Activated naive CD4-positive, alpha-beta T cell treated with Interleukin-2 at 50 U/mL for 16 hours (primary cell): ENCODE data around the gene WDFY1.

Experiments used
- DNase-seq: peaks from one replicate; pipeline ENCODE4 v3.0.0-alpha.2; 2020

Gene WDFY1

DNA sequence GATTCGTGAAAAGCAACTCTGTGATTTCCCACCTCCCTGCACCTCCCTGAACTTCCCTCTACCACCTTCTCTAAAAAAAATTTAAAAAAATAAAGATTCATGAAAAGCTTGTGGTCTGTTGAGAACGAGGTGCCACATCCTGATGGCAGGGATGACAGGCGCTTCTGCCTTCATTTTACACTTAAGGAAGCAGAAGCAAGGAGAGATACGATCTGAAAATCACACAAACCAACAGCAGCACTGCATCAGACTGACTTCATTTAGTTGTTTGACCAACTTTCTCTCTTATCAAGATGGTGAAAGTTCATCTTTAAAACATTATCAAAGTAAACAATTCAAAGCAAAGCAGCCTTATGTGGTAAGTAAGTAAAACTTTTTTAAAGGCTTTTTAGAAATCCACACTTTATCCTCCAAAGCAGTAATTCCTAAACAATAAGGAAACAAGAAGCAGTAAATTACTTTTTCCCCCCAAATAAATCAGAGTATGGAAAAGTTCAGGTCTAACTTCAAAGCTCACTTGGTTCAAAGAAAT, 15.5 kb downstream of the WDFY1 start:
- no peak for DNase-seq

- DNase-seq: no peak
Measured at GRCh38 chr2:223928113-223929006, 16.8 kb downstream of the WDFY1 start.

DNA sequence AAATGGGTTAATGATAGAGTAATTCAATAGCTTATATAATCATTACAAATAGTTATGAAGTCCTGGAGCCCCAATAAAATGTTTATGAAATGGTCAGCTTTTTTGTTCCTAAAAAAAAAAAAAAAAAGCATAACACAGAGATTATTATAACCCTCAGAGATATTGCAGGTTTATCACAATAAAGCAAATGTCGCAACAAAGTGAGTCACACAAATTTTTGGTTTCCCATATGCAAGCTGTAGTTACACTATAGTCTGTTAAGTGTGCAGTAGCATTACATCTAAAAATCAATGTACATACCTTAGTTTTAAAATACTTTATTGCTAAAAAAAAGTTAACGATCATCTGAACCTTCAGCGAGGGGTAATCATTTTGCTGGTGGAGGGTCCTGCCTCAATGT, 20.0 kb downstream of the WDFY1 start:
- DNase-seq: no peak

DNA sequence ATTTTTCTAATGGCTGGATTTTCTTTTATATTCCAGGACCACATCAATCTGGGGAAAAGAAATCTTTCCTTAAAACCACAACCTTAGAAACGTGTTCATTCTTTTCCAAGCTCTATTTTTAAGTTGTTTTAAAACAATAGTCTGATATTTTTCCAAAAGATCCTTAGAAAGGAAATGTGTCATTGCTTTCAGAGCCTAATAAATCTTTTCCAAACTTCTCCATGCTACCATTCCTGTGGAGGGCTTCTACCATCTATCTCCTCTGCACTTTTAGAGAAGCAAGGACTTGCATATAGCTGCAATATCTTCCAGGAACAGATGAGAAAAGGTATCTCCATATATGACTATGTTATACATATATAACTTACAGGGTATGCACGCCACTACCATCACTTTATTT, 21.2 kb downstream of the WDFY1 start:
- DNase-seq: no peak

GRCh38 chr2:223922308-223922707, 22.8 kb downstream of the WDFY1 start:
- no peak for DNase-seq

DNA sequence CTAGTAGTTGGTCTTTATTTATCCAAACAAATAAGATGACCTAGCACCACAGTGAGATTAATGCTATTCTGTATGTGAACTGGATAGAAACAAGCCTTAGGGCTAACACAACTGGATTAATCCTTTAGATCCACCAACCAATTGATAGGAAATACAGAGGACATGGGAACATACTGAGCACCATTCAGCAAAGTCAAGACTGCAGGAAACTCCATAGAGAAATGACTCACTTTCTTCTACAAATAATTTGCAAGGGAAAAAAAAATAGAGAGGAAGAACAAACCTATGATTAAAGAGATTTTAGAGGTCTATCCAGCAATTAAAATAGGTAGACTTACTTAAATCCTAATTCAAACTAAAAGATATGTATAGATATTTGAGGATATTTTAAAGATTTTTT, 23.9 kb downstream of the WDFY1 start:
- no peak for DNase-seq

GRCh38 chr2:223920109-223920508, 25.0 kb downstream of the WDFY1 start:
- DNase-seq: no peak

DNA sequence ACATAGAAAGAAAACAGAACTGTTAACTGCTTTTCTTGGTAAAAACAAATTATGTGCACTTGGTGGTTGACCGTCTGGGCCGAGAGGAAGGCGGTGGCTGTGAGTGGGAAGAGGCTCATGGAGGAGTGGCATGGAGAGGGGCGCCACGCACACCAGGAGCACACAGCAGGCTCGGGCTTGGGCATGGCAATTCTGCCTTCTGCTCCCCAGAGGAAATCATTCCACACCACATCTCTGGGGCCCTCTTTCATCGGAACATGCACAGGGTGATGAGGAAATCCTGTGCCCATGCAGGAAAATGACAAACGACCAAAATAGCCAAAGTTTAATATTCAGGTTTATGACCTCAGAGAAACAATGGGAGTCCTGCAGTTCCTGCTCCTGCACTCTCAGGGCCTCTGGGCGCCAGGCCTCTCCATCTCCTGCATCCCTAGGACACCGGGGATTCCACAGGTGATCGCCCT, 26.4 kb downstream of the WDFY1 start:
- no peak for DNase-seq

DNA sequence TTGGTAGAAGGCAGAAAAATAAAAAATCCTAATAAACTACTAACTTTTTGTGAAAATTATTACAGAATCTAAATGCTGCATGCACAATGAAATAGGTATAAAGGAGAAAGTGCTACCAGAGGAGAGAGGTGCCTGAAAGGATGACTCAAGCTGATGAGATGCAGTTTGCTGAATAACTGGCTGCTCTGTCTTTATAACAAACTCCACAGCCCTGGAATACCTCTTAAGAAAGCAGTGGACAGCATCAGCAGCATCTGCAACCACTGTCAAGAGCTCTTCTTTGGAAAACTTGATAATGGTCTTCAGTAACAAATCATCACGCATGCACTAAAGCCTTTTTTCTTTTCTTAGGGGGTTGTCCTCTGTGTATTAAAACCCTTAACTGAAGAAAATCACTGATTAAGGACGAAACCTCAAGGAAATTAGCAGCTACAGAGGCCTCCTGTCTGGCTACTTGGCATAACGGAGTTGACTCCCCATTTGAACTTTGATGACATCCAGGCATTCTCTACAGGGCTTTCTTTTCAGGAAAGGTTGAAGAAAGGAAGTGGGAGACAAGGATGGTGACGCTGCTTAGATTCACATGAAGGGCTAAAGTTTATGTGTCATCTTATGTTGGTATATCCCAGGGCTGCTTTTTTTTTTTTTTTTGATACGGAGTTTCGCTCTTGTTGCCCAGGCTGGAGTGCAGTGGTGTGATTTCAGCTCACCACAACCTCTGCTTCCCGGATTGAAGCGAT, 28.8 kb downstream of the WDFY1 start:
- no peak for DNase-seq

- no peak for DNase-seq
Measured at GRCh38 chr2:223915071-223915470, 30.1 kb downstream of the WDFY1 start.

GRCh38 chr2:223914324-223914723, 30.8 kb downstream of the WDFY1 start:
- no peak for DNase-seq

GRCh38 chr2:223909001-223909741, 36.0 kb downstream of the WDFY1 start:
- DNase-seq: no peak

DNA sequence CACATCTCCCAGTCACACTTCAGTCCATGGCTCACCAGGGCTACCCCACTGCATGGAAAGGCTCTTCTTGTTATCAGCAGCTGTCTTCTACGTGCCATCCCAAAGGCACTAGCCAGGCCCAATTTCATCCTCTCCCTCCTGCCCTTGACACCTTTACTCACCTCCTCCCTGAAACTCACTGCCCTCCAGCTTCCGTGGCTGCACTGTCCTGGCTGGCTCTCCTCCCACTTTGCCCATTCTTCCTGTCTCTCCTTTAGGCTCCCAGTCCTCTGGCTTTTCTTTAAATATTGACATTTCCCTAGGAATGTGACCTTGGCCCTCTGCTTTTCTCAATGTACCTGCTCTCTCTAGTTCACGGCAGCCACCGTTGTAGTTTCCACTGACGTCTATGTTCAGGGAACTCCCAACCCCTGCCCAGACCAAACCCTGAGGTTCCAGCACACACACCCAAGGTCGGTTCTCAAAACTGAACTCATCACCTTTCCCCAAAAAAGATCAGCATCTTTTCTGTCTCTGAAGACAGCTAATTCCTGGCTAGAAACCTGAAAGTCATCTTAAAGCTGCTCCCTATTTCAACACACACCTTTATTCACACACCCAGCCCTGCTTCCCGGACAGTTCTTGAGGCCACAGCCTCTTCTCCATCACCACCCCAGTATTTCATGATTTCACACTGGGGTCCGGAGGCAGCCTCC, 36.7 kb downstream of the WDFY1 start:
- DNase-seq: no peak

- no peak for DNase-seq
Measured at GRCh38 chr2:223905996-223906395, 39.1 kb downstream of the WDFY1 start.

DNA sequence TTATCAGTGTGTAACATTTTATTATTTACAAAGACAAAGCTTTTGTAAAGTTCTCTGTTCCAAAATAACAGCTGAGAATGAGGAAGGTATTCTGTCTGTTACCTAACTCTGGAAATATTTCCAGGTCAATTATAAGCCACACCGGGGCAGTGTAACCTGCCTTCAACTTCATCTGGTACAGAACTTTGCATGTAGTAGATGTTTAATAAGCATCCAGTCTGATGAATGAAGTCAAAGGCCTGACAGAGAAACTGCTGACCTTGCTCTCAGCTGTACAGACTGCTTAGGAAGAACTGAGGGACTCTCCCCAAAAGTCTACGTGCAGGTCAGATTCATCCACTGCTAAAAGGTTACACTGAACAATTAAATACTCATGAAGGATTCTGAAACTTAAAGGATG, 43.3 kb downstream of the WDFY1 start:
- no peak for DNase-seq

- no peak for DNase-seq
Measured at GRCh38 chr2:223901311-223901710, 43.8 kb downstream of the WDFY1 start.

GRCh38 chr2:223900531-223900930, 44.6 kb downstream of the WDFY1 start:
- DNase-seq: no peak

GRCh38 chr2:223900066-223900465, 45.1 kb downstream of the WDFY1 start:
- DNase-seq: no peak

DNA sequence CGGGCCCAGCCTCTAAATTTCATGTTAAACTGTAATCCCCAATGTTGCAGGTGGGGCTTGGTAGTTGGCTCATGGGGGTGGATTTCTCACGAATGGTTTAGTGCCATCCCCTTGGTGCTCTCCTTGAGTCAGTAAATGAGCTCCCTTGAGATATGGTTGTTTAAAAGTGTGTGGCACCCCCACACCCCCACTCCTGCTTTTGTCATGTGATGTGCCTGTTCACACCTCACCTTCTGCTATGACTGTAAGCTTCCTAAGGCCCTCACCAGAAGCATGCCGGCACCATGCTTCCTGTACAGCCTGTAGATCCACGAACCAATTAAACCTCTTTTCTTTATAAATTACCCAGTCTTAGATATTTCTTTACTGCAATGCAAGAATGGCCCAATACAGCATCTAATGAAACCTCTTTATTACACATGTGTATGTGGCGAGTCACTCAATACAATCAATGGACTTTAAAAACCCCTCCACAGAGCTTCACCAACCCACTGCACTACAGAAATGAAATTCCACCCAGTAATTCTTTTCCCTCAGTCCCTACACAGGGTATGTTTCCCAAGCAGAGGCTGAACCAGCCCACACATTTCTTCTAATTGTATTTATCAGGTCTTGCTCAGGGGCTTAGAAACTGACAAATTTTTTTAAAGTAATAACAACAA, 47.3 kb downstream of the WDFY1 start:
- no peak for DNase-seq

- DNase-seq: no peak
Measured at GRCh38 chr2:223896833-223897311, 48.3 kb downstream of the WDFY1 start.

GRCh38 chr2:223894968-223895367, 50.2 kb downstream of the WDFY1 start:
- no peak for DNase-seq

DNA sequence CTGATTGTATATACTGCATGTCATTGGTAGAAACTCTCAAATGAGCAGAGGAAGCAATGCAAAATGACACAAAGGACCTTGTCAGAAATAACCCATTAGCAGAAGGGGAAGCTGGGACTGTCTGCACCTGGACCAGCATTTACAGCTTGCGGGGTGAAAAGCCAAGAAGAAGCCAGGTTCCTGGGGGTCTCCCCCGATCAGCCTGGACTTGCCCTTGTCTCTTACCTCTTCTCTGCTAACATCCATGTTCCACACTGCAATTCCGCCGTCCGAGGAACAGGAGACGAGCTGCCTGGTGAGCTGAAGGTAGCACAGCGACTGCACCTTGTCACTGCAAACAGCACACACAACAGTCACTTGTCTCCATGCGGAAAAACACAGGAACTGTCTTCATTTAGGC, 51.1 kb downstream of the WDFY1 start:
- no peak for DNase-seq
